G401 (cell line): ENCODE results near the gene ARSB. TPM values are rescaled to one million over a fixed set of nuclear protein-coding genes. Genes with fewer than 3 reads are reported as not detected.

Source experiments
- DNase-seq: peaks from one replicate; pipeline ENCODE4 v3.0.0-alpha.2; 2015; ENCODE audit warnings: low spot score
- in situ Hi-C: cut with HindIII; loops from 2 replicates; pipeline ENCODE4 v1.10.0; 2016; ENCODE audit warnings: low sequenced_read_pairs, mixed read lengths
- total RNA-seq: library from RNA; depleted of rRNA; stranded (reverse); fragments of >200 nt; shearing (Covaris generic); gene quantifications from 2 replicates; pipeline ENCODE4 v1.2.3, GENCODE V29; 2014

The ARSB gene
- total RNA-seq, 1 experiment from 2014 or later, result 22.2 TPM

DNA sequence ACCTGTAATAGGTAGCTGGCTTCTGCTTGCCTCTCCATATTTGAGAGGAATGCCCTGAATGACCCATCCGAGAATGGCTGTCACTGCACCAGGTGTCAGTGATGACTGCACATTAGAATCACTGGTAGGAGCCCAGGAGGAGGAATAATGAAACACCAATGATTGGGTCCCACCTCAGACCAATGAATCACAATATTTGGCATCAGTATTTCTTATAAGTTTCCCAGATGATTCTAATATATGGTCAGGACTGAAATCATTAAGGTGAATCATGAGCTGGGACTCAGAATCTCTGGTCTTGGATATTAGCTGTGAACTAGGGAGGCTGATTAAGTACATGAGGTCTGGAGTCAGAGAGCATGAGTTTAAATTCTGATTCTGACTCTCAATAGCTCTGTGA lies 23.4 kb downstream of the ARSB start:
- in situ Hi-C loops, result no loop called here
- DNase-seq, result no peak

GRCh38 chr5:78959767-78960166 lies 25.3 kb downstream of the ARSB start:
- in situ Hi-C loops, result no loop called here

DNA sequence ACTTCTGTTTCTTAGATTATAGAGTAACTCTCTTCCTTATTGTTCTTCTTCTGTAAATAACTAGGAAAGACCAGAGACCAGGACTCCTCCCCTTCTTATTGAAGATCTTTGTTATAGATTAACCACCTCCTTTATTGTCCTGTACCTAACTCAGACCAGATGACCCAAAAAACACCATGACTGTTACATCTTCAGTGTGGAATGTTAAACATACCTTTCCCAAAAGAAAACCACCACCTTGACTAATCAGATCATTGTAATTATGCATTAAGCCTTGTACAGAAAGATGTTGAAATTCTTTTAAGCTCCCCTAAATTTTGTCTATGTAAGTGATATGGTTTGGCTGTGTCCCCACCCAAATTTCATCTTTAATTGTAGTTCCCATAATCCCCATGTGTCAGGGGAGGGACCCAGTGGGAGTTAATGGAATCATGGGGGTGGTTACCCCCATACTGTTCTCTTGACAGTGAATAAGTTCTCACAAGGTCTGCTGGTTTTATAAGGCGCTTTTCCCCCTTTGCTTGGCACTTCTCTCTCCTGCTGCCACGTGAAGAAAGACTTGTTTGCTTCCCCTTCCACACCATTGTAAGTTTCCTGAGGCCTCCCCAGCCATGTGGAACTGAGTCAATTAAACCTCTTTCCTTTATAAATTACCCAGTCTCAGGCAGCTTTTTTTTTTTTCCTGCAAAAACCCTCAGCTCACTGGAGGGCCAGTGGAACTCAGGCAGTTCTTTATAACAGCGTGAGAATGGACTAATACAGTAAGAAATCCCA lies 26.3 kb downstream of the ARSB start:
- in situ Hi-C loops, result no loop called here
- DNase-seq, result no peak

More at GRCh38 chr5:78959767-78960166, 25.3 kb downstream of the ARSB start:
- DNase-seq, result no peak

DNA sequence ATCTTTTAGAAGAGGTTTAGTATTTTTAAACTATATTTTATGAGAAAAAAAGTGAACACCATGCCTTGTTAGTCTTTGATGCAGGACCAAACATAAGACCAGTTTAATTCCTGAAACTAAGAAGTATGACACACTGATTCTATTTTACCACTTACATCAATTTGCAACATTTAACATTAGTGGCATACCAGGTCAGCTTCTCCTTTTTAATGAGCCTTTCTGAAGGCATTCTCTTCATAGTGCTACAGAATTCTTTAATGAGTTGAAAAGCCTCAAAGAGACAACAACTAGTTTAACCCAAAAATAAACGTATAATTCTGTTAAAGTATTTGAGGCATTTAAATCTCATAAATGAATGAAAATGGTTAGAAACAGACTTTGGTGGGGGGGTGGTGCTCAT lies 28.2 kb downstream of the ARSB start:
- in situ Hi-C loops, result no loop called here
- DNase-seq, result no peak

GRCh38 chr5:78953092-78953800 lies 31.9 kb downstream of the ARSB start:
- in situ Hi-C loops, result no loop called here
- DNase-seq, result no peak

DNA sequence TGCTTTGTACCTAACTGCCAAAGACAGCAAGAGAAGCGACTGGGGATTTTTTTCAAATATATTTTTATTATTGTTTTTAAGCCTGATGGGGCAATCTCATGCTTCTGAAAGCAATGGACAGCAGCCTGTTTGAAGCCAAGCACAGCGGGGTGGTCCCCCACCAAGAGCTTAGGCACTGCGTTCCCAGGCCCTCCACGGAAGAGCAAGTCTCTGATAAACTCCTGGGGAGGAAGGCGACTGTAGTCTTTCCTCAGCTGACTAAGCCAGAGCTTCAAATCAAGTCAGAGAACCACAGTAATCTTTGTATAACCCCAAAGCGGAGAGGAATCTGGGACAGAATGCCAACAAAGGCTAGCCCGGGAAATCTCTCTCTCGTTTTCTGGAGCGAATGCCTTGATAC lies 54.4 kb downstream of the ARSB start:
- in situ Hi-C loops, result no loop called here

GRCh38 chr5:78929833-78930232 lies 55.3 kb downstream of the ARSB start:
- in situ Hi-C loops, result no loop called here
- DNase-seq, result no peak

More for the DNA sequence above, 54.4 kb downstream of the ARSB start:
- DNase-seq, result no peak

DNA sequence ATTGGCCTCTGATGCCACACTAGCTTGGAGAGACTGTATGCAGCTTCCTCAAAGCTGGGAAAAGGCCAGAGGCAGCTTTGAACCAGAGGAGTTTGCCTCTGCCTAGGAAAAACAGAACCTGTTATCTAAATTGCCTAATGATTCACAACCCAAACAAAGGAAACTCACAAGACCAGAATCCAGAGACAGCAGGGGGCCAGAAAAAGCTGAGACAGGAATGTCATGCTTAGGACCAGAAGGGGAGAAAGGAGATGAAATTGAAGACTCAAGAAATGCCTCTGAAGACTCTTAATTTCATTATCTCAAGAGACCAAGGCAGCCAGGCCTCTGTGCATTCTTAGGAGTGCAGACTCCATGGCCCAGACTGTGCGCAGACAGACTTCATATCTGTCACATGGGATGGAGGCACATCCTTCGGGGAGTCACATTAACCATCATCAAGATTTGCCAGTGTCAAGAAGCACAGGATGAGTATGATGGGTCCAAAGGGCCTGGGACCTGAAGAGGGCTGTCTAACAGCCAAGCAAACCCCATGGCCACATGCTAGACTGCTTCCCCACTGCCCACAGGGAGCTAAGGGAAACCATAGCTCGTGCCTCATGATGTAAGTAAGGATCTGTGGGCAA lies 57.3 kb downstream of the ARSB start:
- in situ Hi-C loops, result no loop called here
- DNase-seq, result no peak

GRCh38 chr5:78926252-78926651 lies 58.9 kb downstream of the ARSB start:
- in situ Hi-C loops, result no loop called here
- no peak for DNase-seq

DNA sequence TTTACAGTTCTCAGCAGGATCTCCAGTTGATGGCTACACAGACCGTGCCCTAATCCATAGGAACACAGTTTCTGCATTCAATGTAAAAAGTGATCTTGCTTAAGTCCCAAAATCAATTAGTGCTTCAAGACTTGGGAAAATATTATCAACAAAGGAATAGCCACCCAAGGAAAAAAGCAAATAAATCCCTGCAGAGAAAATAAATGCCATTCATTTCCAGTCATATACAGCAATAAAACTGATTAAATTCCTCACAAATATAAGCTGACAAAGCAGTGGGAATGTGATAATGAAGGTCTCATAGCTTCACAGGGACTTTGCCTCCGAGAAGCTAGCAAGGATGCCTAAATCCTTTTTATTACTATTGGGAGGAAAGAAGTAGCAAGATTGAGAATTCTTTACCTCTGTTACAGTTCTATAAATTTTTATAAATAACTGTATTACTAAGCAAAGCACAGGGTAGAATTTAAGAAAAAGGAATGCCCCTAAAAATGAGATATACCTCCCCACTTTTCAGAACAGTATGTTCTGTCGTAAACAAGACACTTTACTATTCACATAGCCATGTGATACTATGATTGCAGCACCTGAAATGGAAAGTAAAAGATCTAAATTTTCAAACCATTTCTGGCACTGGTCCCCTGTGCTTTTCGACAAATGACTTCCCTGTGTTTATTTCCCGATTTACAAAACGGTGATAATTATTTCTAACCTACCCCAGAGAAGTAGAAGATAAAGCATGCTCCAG lies 59.8 kb downstream of the ARSB start:
- DNase-seq, result no peak
- in situ Hi-C loops, result no loop called here

DNA sequence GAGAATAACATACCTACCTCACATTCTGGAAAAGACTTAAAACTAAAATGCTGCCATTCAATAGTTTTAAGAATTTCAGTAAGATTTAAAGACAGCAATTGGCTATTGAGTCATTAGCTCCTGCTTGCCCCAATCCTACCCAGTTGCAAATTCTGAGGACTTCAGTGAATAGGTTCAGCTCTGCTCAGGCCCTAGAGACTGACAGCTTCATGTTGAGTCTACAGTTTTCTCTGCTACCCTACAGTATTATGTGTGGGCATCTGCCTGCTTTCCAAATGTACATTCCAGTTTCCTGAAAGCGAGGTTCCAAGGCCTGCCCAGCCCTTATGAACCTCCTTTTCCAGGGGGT lies 61.5 kb downstream of the ARSB start:
- DNase-seq, result no peak
- in situ Hi-C loops, result no loop called here

GRCh38 chr5:78922879-78923621 lies 62.1 kb downstream of the ARSB start:
- DNase-seq, result no peak
- in situ Hi-C loops, result no loop called here

GRCh38 chr5:78920604-78921003 lies 64.5 kb downstream of the ARSB start:
- DNase-seq, result no peak
- in situ Hi-C loops, result no loop called here

DNA sequence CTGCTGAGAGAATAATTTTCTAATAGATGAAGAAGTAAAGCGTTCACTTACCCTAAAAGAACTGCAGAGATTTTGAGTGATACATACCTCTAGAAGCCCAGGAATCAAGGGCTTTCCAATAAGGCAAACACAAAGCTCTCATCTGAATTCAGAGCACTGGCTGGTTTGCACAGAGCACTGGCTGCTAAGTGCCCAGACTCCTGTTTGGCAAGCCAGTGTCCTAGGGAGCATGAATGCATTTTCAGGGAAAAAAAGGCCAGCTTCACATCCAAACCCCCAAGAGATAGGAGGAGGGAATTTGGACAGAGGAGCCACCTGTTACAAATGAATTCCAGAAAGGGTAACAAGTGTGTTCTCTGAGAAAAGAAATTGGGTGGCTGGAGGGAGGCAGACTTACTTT lies 65.3 kb downstream of the ARSB start:
- DNase-seq, result no peak
- in situ Hi-C loops, result no loop called here

DNA sequence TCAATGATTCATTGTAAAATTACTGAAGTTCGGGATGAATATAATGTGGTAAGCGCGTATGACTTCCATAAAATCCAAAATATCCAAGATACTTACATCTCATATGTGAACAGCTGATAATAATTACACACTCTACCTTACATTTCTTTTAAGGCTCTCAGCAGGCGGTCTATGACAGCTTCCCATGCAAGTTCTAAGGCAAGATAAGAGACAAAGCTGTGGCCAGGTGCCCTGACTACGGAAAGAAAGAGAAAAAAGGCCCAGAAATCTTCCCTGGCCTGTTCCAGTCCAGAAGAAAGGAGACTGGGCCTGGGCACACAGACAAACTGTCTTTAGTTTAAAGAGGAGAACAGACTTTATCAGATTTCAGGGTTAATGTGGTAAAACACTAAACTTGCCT lies 69.1 kb downstream of the ARSB start:
- DNase-seq, result no peak
- in situ Hi-C loops, result no loop called here

DNA sequence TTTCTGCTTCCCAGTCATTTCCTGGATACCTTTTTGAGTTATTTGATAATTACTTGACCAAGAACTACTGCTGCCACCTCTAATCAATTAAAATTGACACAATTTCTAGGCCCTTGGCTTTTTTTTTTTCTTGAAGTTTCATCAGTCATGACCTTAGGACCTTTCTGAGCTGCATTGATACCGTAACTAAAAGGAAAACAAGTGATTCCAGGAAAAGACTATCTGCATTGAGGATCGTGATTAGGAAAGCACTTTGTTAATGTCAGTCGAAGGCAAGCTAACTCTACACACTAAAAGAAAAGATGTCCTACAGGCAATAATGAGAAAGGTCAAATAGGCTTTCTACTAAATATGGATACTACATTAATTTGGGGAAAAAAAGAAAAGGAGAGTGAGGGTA lies 69.9 kb downstream of the ARSB start:
- in situ Hi-C loops, result no loop called here

DNA sequence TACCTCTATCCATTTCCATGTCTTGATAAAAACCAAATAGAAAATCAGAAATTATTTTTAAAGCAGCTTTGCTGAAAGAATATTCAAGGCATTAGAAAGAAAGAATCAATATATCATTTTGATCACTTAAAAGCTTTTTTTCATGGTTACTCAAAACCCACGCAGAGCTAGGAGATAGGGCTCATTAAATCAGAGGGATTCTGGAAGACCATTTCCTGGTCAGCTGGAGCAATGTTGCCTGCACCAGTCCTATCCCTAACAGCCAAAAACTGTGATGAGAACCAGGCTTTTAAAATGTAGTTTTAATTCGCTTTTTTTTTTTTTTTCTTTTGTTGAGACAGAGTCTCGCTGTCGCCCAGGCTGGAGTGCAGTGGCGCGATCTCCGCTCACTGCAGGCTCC lies 72.3 kb downstream of the ARSB start:
- DNase-seq, result no peak
- in situ Hi-C loops, result no loop called here

More for the DNA sequence above, 69.9 kb downstream of the ARSB start:
- no peak for DNase-seq

DNA sequence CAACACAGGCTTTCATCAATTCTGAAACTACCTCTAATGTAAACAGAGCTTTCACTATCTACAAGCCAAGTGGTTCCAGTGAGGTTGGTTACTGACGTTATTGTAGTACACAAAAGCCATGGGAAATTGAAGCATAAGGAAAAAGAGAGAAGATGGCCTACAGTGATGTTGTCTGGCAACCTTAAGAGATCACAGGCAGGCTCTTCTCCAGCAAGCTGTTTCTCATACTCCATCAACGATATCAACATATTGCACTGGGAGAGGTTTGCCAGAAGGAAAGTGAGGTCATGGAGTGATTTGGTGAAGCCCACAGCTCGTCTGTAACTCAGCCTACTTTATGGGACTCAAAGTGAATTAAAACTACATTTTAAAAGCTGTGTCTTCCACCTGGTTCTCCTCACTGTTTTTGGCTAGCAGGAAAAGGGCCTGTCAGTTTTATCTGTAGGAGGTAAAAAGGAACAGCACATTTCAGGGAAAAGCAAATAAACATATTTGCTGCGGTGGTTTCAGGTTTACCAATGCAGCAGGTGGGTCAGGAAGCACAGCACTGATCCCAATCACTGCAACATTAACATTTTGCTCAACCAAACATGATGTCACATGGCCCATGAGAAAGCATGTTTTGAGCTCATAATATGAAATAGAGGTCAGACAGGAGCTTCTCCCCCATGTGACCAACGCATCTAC lies 72.9 kb downstream of the ARSB start:
- peak; percentile 81 for DNase-seq
- in situ Hi-C loops, result no loop called here
